RWPE1 (cell line): ENCODE results near the gene CAV1.

Experiments
- CTCF ChIA-PET: fragments of 350-600 bp; sonication (Branson Sonifier 250); formaldehyde crosslinking; extraction: SDS; loops from one replicate; lab custom pipeline; 2021; lab: Yijun Ruan, JAX
- POLR2A ChIA-PET: fragments of 400-600 bp; formaldehyde crosslinking; extraction: SDS; loops from one replicate; lab custom pipeline; 2020; ENCODE audit warnings: antibody characterized with exemption; ENCODE audit not compliant: low non-redundant PET; lab: Yijun Ruan, JAX
- DNase-seq: peaks from one replicate; pipeline ENCODE4 v3.0.0; 2012; ENCODE audit warnings: low spot score
- H3K27ac ChIP-seq: fragments of 450-650 bp; 2 replicates; pipeline ENCODE4 v1.5.1; 2017
- CTCF ChIP-seq: fragments of 450-650 bp; conservative IDR thresholded peaks from 2 replicates; pipeline ENCODE4 v1.5.1; 2017; ENCODE audit warnings: low read depth, mild to moderate bottlenecking

The CAV1 gene

GRCh38 chr7:116588641-116589594 is 64.1 kb downstream of the CAV1 start:
- no peak overlapping the region; the same call in 1 of the 2 replicates for H3K27ac ChIP-seq
- POLR2A ChIA-PET = no interaction called here
- peak; percentile 84 for TF ChIP-seq CTCF
- CTCF ChIA-PET = interaction anchor here (0.5 to 1.1 kb wide), 13 partner anchors 14 to 415 kb away, joined by 3 to 15 read pairs (median 4); no protein-coding TSS in a partner anchor
- peak; percentile 31 for DNase-seq

- ChIA-PET POLR2A (no interaction called here), CTCF (interaction anchor here (0.6 to 2.3 kb wide), 18 partner anchors 9 to 1603 kb away, joined by 3 to 10 read pairs (median 4); partner anchors contain the start of gene MET)
- TF ChIP-seq CTCF = peak; percentile 85
- DNase-seq = peak; percentile 26
- H3K27ac ChIP-seq = no peak overlapping the region
These were observed 66.6 kb downstream of the CAV1 start for GRCh38 chr7:116591202-116592040.

GRCh38 chr7:116592041-116592355 is 67.2 kb downstream of the CAV1 start:
- H3K27ac ChIP-seq = no peak overlapping the region
- POLR2A ChIA-PET = no interaction called here
- peak; percentile 50; the same call in 1 of the 2 replicates for TF ChIP-seq CTCF
- DNase-seq = no peak
- CTCF ChIA-PET = interaction anchor here (0.5 to 2.3 kb wide), 17 partner anchors 9 to 694 kb away, joined by 3 to 10 read pairs (median 4); partner anchors contain the start of gene MET

DNA sequence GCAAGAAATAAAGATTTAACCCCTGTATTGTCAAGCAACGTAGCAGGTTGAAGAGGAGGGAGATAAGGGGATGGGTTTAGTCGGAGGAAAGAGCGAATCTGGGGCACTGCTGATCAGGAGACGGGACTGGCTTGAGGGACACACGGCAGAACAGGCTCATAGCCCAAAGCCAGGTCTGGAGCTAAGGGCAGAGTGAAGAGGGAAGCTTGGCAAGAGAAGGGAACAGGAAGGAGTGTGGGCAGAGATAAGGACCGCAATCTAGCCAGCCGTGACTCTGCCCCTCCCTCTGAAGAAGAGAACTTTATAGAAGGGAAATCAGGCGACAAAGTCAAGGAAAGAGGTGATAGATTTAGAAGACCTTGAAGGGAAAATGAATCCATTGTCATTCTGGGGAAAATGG is 67.6 kb downstream of the CAV1 start:
- no peak for DNase-seq

GRCh38 chr7:116593359-116594075 is 68.7 kb downstream of the CAV1 start:
- no peak overlapping the region for H3K27ac ChIP-seq
- TF ChIP-seq CTCF = no peak
- ChIA-PET CTCF (interaction anchor here (0.9 kb wide), 1 partner anchor 78 kb away, joined by 5 read pairs; the partner anchor contains the start of gene MET), POLR2A (interaction anchor here (0.7 kb wide), 1 partner anchor 8 kb away, joined by 3 read pairs; no protein-coding TSS in a partner anchor)
- DNase-seq = no peak

More for the DNA sequence above, 67.6 kb downstream of the CAV1 start:
- no peak for TF ChIP-seq CTCF
- POLR2A ChIA-PET = no interaction called here
- CTCF ChIA-PET = interaction anchor here (0.5 to 2.3 kb wide), 16 partner anchors 8 to 695 kb away, joined by 3 to 10 read pairs (median 4); partner anchors contain the start of gene MET
- no peak overlapping the region for H3K27ac ChIP-seq
